Measurements from ENCODE around the gene CNST. TPM values are rescaled to one million over a fixed set of nuclear protein-coding genes. Genes with fewer than 3 reads are reported as not detected.
A peak's percentile ranks its signal among the peaks of the same experiment; 100 is the strongest.
"Not testable (repeated sequence)": the region's sequence is repeated elsewhere in the genome, so short reads cannot be mapped to it uniquely, and the experiment has no call there.

The CNST gene
- polyA plus RNA-seq, 5 donors = 14.0 to 20.9 (median 20.0) TPM

GRCh38 chr1:246669659-246670058 is 103.4 kb downstream of the CNST start:
- DNase-seq = no peak

DNA sequence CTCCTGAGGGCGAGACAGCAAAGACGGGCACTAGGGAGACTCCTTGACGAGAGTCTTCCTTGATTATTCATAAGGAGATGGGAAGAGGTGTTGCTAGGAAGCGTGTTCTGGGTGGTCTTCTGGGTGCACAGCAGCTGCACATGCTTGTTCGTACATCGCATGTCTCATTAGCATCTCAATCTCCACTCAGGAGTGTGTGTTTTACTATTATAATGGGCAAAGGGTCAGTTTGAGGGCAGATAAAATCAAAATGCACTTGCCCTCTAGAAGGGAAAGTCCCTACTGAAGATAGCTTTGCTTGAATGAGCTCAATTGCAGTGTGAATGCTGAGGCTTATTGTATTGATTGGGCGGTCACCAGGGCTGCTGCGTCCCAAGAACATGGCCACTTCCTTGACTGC is 107.8 kb downstream of the CNST start:
- DNase-seq = no peak

DNA sequence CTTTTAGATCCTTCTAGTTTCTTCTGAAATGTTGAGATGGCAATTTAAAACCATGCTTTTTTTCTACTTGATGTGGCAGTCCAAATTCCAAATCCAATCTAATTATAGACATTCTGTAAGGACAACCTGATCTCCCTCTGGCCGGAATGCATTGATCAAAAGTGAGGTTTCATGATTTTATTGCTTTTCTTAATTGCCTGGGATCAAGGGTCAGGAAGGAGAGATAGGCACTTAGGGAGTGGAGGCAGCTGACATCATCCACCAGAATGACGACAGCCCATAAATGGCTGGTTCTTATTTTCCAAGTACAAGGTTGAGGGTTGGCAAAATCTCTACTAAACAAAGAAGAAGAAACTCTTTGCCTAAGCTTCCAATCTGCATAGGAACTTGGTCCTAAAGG is 111.6 kb downstream of the CNST start:
- no peak for DNase-seq

DNA sequence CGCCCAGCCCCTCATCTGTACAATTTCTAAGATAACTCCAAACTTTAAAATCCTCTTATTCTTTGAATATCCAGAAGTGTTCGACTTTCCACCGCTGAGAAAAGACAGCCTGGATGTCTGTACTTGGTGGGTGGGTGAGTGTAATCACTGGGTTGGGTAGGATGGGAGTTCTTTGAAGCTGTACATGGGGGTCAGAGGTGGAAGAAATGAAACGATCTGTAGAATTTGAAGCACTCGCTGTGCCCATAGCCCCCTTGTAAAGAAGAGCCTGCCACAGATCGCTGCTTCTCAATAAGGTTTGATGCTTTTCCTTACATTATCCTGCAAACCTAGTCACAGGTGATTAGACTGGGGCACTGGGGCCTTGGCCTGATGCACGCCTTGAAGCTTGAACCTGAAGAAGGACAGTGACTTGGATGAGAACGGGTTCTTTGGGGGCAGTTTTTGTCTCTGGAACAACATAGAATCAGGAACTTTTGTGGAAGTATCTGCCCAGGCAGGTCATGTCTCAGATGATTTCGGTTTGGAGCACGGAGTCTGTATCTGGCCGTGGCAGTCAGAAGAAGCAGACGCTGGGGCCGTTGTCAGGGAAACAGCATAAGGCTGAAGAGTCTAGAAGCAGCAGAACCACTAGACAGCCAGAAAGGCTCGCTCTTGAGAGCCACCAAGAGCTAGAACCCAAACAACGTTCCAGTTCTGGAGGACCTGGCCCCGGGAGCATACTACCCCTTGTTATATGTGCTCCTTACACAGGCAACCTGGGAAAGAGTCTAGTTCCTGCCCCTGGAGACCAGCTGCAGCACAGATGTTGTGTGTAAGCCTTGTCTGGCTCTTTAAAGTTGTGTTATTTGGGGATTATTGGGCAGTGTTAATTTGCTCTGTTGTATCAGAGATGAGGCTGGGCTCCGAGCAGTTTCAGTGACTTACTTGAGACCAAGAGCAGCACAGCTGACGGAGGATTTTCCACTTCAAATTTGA is 112.8 kb downstream of the CNST start:
- no peak for DNase-seq

DNA sequence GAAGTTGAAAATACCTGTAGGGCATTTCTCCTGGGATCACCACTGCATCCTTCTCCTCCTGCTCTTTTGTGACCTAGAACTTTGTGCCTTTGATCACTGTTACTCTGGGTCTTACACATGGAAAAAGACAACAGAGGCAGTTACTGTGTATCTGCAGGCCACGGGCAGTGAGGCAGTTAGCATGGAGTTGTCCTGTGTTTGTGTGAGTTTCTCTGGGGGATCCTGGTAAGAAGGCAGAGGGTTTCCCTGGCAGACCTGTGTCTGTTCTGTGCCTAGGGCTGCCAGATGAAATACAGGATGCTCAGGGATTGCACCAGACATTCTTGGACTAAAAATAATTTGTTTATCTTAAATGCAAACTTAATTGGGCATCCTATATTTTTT is 113.5 kb downstream of the CNST start:
- no peak for DNase-seq

DNA sequence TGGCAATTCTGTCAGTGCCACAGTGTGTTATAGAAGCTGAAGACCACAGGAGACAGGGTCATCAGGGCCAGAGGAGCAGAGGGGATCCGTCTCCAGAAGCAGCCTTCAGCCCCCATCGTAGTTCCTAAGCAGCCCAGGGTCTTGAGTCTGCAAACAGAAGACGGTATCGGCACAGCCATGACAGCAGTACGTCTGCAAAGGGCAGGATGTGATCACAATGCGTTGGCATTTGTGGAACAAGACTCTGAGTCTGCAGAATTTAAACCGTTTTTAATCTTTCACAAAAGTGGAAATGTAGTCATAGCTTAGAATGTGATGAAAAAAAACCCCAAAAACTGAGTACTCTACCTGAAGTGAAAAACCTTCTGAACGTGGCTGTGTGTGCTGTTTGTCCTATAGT is 113.9 kb downstream of the CNST start:
- no peak for DNase-seq

GRCh38 chr1:246680696-246681130 is 114.5 kb downstream of the CNST start:
- no peak for DNase-seq

- peak in 1 of 2 donors; percentile 20 for DNase-seq
These were observed 115.9 kb downstream of the CNST start for GRCh38 chr1:246681900-246682895.

DNA sequence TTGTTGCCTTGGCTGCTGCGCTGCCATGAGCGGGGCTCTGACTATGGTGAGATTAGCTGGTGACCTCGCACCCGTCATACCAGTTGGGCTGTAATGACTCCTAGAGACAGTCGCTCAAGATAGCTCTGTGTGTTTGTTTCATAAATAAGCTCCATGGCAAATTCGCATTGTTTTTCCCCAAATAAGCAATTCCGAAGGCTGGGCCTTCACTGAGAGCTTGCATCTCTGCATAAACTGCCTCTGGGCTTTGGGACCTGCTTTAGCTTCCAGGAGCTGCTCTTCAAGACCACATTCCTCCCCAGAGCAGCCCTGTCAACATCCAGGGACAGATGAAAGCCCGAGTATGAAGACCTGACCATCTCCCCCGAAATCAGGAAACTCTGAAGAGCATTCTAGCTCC is 117.3 kb downstream of the CNST start:
- DNase-seq = no peak

GRCh38 chr1:246687002-246687401 is 120.7 kb downstream of the CNST start:
- DNase-seq = no peak

- peak; percentile 37 to 48 for DNase-seq
These were observed 123.3 kb downstream of the CNST start for GRCh38 chr1:246689409-246690008.

DNA sequence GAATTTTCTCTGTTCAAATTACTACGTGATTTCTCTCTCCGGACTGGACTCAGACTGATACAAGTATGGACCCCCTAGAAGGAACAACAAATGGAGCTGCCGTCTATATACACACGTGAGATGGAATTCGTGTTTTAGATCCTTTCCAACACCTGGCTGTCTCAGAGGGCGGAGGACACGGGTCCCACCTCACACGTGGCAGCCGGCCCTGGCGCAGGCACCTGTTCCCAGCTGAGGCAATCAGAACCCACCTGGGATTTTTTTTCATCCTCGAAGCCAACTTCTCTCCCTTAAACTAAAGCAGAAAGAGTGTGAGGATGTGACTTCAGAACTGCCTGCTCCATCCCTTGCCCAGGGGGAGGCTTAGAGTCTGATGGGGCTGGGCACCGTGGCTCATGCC is 123.8 kb downstream of the CNST start:
- no peak for DNase-seq

DNA sequence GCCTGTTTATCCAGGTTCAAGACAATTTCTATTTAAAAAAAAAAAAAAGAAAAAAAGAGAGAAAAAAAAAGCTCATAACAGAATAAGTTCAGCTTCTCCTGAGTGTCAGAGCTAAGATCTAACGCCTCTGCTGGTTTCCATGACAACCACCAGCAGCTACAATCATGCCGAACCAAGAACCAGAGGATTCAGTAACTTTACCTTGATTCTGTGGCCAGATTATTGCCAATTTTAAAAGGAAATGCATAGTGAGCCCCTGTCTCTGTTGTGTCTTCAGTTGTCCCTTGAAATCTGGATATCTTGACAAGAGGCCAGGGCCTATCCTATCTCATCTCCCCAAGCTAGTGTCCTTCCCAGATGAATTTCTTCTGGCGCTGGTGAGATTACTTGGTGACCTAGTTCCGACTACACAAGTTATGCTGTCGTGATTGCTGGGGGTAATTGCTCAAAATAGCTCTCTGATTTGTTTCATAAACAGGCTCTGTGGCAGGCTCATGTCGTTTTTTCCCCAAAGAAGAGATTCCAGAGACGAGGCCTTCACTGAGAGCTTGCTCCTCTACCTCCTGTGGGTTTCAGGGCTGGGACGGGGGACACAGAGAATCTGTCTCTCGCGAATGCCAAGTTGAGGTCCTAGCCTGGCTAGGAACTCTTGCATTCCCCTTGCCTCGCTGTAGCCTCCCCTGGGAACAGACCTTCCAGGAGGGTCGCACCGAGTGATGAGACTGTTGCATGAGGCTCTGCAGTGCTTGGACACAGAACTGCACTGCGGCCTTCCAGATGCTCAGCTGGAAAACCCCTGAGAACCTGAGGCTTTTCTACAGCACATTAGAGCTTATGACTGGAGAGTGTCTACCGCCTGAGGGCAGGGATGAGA is 125.6 kb downstream of the CNST start:
- peak in 1 of 2 donors; percentile 13 for DNase-seq

GRCh38 chr1:246694213-246694895 is 128.1 kb downstream of the CNST start:
- DNase-seq = not testable (repeated sequence)

DNA sequence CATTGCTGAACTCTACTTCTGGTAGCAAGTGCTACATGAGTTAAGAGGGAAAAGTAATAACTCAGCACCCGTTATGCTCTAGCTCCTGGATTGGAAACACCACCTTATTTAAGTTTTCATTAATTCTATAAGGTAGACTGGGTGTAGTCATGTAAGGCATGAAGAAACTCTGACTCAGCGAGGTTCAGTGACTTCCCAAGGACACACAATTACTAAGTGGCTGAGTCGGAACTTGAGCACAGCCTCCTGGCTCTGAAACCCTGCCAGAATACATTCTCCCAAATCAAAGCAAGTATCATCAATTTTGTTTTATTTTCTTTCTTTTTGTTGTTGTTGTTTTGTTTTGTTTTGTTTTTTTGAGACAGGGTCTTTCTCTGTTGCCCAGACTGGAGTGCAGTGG is 128.9 kb downstream of the CNST start:
- no peak for DNase-seq

DNA sequence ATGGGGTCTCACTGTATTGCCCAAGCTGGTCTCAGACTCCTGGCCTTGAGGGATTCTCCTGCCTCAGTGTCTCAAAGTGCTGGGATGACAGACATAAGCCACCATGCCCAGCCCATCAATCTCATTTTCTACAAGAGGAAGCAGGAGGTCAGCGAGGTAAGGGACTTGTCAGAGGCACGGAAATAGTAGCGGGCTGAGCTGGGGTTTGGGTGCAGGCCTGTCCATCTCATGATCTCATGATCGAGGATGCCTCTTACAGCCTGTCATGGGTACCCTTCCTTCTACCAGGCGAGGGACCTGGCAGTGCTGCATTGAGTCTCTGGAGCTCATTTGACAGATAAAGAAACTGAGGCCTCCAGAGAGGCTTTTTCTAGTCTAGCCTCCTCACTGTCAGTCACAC is 129.4 kb downstream of the CNST start:
- no peak for DNase-seq

DNA sequence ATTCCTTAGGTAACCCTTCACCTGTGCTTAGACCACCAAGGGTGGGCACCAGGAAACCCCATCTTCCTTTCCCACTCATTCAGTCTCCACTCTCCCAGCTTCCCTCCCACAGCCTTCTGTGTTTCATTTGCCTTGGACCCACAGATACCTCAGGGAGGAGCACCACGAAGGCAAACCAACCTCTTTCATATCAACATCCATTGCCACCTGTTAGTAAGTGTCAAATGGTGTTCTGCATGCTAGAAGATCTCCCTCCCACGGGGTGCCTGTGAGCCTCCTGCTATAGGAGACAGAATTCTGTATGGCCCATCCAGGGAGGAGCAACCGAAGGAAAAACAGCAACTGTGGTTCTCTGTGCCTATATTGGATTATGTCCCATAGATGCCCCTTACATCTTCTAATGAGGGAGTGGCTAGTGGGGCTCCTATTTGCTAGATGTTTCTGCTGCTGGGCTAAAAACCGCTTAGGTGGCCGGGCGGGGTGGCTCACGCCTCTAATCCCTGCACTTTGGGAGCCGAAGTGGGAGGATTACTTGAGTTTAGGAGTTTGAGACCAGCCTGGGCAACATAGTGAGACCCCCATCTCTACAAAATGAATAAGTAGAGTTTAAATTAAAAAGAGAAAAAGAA is 132.3 kb downstream of the CNST start:
- no peak for DNase-seq

GRCh38 chr1:246699095-246699735 is 133.0 kb downstream of the CNST start:
- DNase-seq = peak; percentile 74 to 75

- DNase-seq = no peak
These were observed 137.3 kb downstream of the CNST start for GRCh38 chr1:246703581-246703980.

Measured in right lung (tissue), 5 donors.